DOHH2 (cell line): ENCODE results near the gene ZNF800.

ENCODE experiments used
- H3F3A ChIP-seq: fragments of 200-600 bp; sonication (generic), shearing (Covaris generic); 2 replicates; pipeline ENCODE4 v1.6.0; 2016; ENCODE audit warnings: antibody characterized with exemption, mild to moderate bottlenecking; ENCODE audit not compliant: control insufficient read depth, insufficient read depth
- H3K27ac ChIP-seq: fragments of 200-600 bp; sonication (generic); 2 replicates; pipeline ENCODE4 v1.5.1; 2014; ENCODE audit warnings: low read depth, mild to moderate bottlenecking, low read length, moderate library complexity
- H3K27me3 ChIP-seq: fragments of 200-600 bp; sonication (generic); 2 replicates; pipeline ENCODE4 v1.6.1; 2014; ENCODE audit warnings: mild to moderate bottlenecking, low read length, mixed read lengths; ENCODE audit not compliant: control insufficient read depth
- H3K36me3 ChIP-seq: fragments of 200-600 bp; sonication (generic); 2 replicates; pipeline ENCODE4 v1.6.1; 2014; ENCODE audit warnings: mild to moderate bottlenecking, low read length, moderate library complexity, mixed read lengths; ENCODE audit not compliant: control insufficient read depth
- H3K4me1 ChIP-seq: fragments of 200-600 bp; sonication (generic); 2 replicates; pipeline ENCODE4 v1.6.1; 2014; ENCODE audit warnings: mild to moderate bottlenecking, low read length, mixed read lengths; ENCODE audit not compliant: control insufficient read depth
- H3K4me2 ChIP-seq: fragments of 200-600 bp; sonication (generic); 2 replicates; pipeline ENCODE4 v1.6.0; 2014; ENCODE audit warnings: mild to moderate bottlenecking, low read length, moderate library complexity
- H3K4me3 ChIP-seq: fragments of 200-600 bp; sonication (generic); 2 replicates; pipeline ENCODE4 v1.5.1; 2014; ENCODE audit warnings: mild to moderate bottlenecking, low read length, mixed read lengths
- H3K79me2 ChIP-seq: fragments of 200-600 bp; sonication (generic); 2 replicates; pipeline ENCODE4 v1.6.1; 2014; ENCODE audit warnings: mild to moderate bottlenecking, low read length, mixed read lengths; ENCODE audit not compliant: control insufficient read depth
- H3K9me2 ChIP-seq: fragments of 200-600 bp; sonication (generic); replicated peaks from 2 replicates; pipeline ENCODE4 v1.6.1; 2014; ENCODE audit warnings: mild to moderate bottlenecking, low read length, mixed read lengths; ENCODE audit not compliant: control insufficient read depth
- H3K9me3 ChIP-seq: fragments of 200-600 bp; sonication (generic); 2 replicates; pipeline ENCODE4 v1.6.1; 2014; ENCODE audit warnings: antibody characterized with exemption, low read length, mixed read lengths; ENCODE audit not compliant: control insufficient read depth, insufficient read depth
- H4K20me1 ChIP-seq: fragments of 200-600 bp; sonication (generic); 2 replicates; pipeline ENCODE4 v1.6.0; 2014; ENCODE audit warnings: low read depth, mild to moderate bottlenecking, antibody characterized with exemption, low read length, moderate library complexity; ENCODE audit not compliant: control insufficient read depth, insufficient read depth
- CTCF ChIP-seq: fragments of 200-600 bp; sonication (generic); IDR thresholded peaks from one replicate; pipeline ENCODE4 v1.5.1; 2014; ENCODE audit warnings: antibody characterized with exemption, mild to moderate bottlenecking, low read depth, low read length; ENCODE audit not compliant: poor library complexity, severe bottlenecking
- EZH2phosphoT487 ChIP-seq: fragments of 200-600 bp; sonication (generic); IDR thresholded peaks from 2 replicates; pipeline ENCODE4 v1.6.1; 2017; ENCODE audit warnings: borderline replicate concordance, mild to moderate bottlenecking, antibody characterized with exemption, low read length, moderate library complexity, mixed read lengths

Gene ZNF800

DNA sequence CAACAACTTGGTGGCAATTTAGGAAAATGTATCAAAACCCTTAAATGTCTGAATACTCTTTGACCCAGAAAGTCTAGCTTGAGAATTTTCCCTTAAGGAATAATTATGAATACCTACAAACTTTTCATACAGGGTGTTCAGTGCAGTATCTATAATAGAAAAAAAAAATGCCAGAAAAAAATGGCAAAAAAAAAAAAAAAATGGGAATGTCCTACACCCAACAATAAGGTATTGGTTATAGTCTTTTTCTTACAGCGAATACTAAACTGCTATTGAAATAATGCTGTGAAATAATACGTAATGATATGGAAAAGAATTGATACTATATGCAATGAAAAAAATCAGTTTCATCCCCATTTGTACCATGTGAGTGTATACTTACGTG lies 44.3 kb downstream of the ZNF800 start:
- peaks cover 8% of the 10 kb centered on the region for H3K4me1 ChIP-seq
- H3K4me3 ChIP-seq = peak overlapping the region; percentile 47

GRCh38 chr7:127347567-127348246 lies 44.8 kb downstream of the ZNF800 start:
- peak overlapping the region; percentile 62 for H3K4me2 ChIP-seq
- peak overlapping the region; percentile 47 for H3K4me3 ChIP-seq
- H3K4me1 ChIP-seq = peaks cover 8% of the 10 kb centered on the region
- peaks cover 10% of the 10 kb centered on the region; the same call in 1 of the 2 replicates for H3K27me3 ChIP-seq
- H3K27ac ChIP-seq = no peak overlapping the region
- H4K20me1 ChIP-seq = no peaks in the 10 kb centered on the region; the same call in 1 of the 2 replicates
- no peaks in the 10 kb centered on the region for H3K79me2 ChIP-seq
- TF ChIP-seq EZH2phosphoT487 = no peak
- peak; percentile 61 for TF ChIP-seq CTCF
- no peaks in the 10 kb centered on the region for H3K9me2 ChIP-seq
- H3F3A ChIP-seq = peaks cover 32% of the 10 kb centered on the region
- H3K9me3 ChIP-seq = no peaks in the 10 kb centered on the region
- no peaks in the 10 kb centered on the region for H3K36me3 ChIP-seq

More for the DNA sequence above, 44.3 kb downstream of the ZNF800 start:
- no peaks in the 10 kb centered on the region for H3K9me3 ChIP-seq
- H3K27me3 ChIP-seq = peaks cover 10% of the 10 kb centered on the region; the same call in 1 of the 2 replicates
- H3K27ac ChIP-seq = no peak overlapping the region
- no peaks in the 10 kb centered on the region for H3K79me2 ChIP-seq
- H3F3A ChIP-seq = peaks cover 32% of the 10 kb centered on the region
- no peaks in the 10 kb centered on the region for H3K36me3 ChIP-seq
- H4K20me1 ChIP-seq = no peaks in the 10 kb centered on the region; the same call in 1 of the 2 replicates
- TF ChIP-seq CTCF (no peak), EZH2phosphoT487 (peak; percentile 67; the same call in 1 of the 2 replicates)
- H3K4me2 ChIP-seq = peak overlapping the region; percentile 62
- no peaks in the 10 kb centered on the region for H3K9me2 ChIP-seq

DNA sequence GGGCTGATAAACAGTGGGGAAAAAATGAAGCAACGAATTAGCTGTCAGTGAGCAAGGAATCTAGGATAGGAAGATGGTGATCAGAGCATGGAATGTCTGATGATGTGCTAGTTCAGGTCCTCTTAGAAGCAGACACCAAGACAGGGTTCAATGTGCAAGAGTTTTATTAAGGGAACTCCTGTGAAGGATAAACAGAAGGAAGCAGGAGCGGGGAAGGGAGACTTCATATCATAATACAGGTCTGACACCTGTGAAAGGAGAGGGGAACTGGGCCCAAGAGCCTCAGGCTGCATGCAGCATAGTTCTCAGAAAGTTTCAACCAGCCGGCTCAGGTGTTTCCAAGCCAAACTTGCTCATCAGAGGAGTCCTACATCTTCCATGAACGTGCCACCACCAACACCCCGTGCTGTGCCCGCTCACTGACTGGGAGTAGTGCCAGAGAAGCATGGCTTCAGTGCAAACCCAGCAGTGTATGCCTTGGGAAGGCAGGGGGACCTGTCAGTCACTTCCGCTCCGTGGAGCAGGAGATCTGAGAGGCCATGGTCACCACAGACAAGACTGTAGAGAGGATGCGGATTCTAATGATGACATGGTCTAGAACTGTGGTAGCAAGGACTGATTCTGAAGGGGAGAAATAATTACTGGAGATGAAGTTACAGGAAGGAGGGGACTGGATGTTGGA lies 45.8 kb downstream of the ZNF800 start:
- Histone ChIP-seq H3K36me3 (no peaks in the 10 kb centered on the region), H3K27me3 (peaks cover 10% of the 10 kb centered on the region; the same call in 1 of the 2 replicates), H3F3A (peaks cover 28% of the 10 kb centered on the region), H3K4me3 (no peak overlapping the region), H3K4me2 (no peak overlapping the region), H3K4me1 (peaks cover 8% of the 10 kb centered on the region), H3K9me2 (no peaks in the 10 kb centered on the region), H3K79me2 (no peaks in the 10 kb centered on the region), H4K20me1 (no peaks in the 10 kb centered on the region; the same call in 1 of the 2 replicates), H3K27ac (no peak overlapping the region), H3K9me3 (no peaks in the 10 kb centered on the region)
- TF ChIP-seq CTCF (no peak), EZH2phosphoT487 (no peak)
